IMR-90 (cell line): Measurements from ENCODE around the gene CALCOCO1. TPM values are rescaled to one million over a fixed set of nuclear protein-coding genes. Genes with fewer than 3 reads are reported as not detected.

ENCODE experiments used
- ATAC-seq: fragments of 200-7000 bp; cut with Tn5 transposase; 2 replicates; pipeline ENCODE4 v1.9.1; 2020; ENCODE audit warnings: low read depth, mild to moderate bottlenecking, moderate library complexity
- BruUV-seq: library from RNA; stranded (reverse); fragments of 400-500 nt; replicated peaks from 2 replicates; lab custom pipeline; 2021; lab: Mats Ljungman, UMichigan
- CTCF ChIA-PET: fragments of 300-600 bp; formaldehyde crosslinking; extraction: SDS; loops from one replicate; lab custom pipeline; 2021; ENCODE audit warnings: antibody characterized with exemption; lab: Yijun Ruan, JAX
- POLR2A ChIA-PET: fragments of 300-600 bp; sonication (Branson Sonifier 250); formaldehyde crosslinking; loops from one replicate; lab custom pipeline; 2022; ENCODE audit warnings: antibody characterized with exemption; ENCODE audit not compliant: unreplicated experiment; lab: Charles Lee
- DNase-seq: peaks from one replicate; pipeline ENCODE4 v3.0.0; 2013
- H2AFZ ChIP-seq: replicated peaks from 2 replicates; pipeline ENCODE3; 2013; ENCODE audit warnings: low read length, mild to moderate bottlenecking; ENCODE audit not compliant: poor library complexity
- H2AK5ac ChIP-seq: 2 replicates; pipeline ENCODE4 v1.6.1; 2013; ENCODE audit warnings: low read depth, low read length, inconsistent platforms
- H2AK9ac ChIP-seq: replicated peaks from 2 replicates; pipeline ENCODE3; 2013; ENCODE audit warnings: mild to moderate bottlenecking, low read depth, low read length, moderate library complexity; ENCODE audit not compliant: poor library complexity
- H2BK120ac ChIP-seq: 2 replicates; pipeline ENCODE4 v1.6.1; 2013; ENCODE audit warnings: low read depth, low read length, inconsistent platforms
- H2BK15ac ChIP-seq: 3 replicates; pipeline ENCODE4 v1.6.1; 2013; ENCODE audit warnings: low read depth, low read length, inconsistent platforms
- H2BK20ac ChIP-seq: 2 replicates; pipeline ENCODE4 v1.6.1; 2013; ENCODE audit warnings: low read depth, mild to moderate bottlenecking, inconsistent platforms, low read length, moderate library complexity
- H2BK5ac ChIP-seq: 2 replicates; pipeline ENCODE4 v1.6.1; 2013; ENCODE audit warnings: mild to moderate bottlenecking, low read depth, low read length, inconsistent platforms; ENCODE audit not compliant: poor library complexity, severe bottlenecking
- H3K14ac ChIP-seq: replicated peaks from 2 replicates; pipeline ENCODE4 v1.6.1; 2013; ENCODE audit warnings: low read depth, low read length, inconsistent platforms
- H3K18ac ChIP-seq: 2 replicates; pipeline ENCODE4 v1.6.1; 2013; ENCODE audit warnings: low read depth, low read length, control low read depth
- H3K23ac ChIP-seq: 2 replicates; pipeline ENCODE4 v1.6.1; 2013; ENCODE audit warnings: low read depth, low read length, inconsistent platforms
- H3K27ac ChIP-seq: 2 replicates; pipeline ENCODE4 v1.5.1; 2013; ENCODE audit warnings: mild to moderate bottlenecking, control low read depth, low read length; ENCODE audit not compliant: insufficient read depth
- H3K27me3 ChIP-seq: 2 replicates; pipeline ENCODE4 v1.6.1; 2013; ENCODE audit warnings: low read length; ENCODE audit not compliant: control insufficient read depth, insufficient read depth
- H3K36me3 ChIP-seq: 2 replicates; pipeline ENCODE4 v1.6.1; 2013; ENCODE audit warnings: low read length, mixed read lengths; ENCODE audit not compliant: control insufficient read depth, insufficient read depth
- H3K4ac ChIP-seq: 2 replicates; pipeline ENCODE4 v1.6.1; 2013; ENCODE audit warnings: low read depth, low read length, inconsistent platforms
- H3K4me1 ChIP-seq: 2 replicates; pipeline ENCODE4 v1.6.1; 2013; ENCODE audit warnings: low read length, mixed read lengths; ENCODE audit not compliant: control insufficient read depth, insufficient read depth
- H3K4me2 ChIP-seq: 2 replicates; pipeline ENCODE4 v1.6.1; 2013; ENCODE audit warnings: low read depth, mild to moderate bottlenecking, control low read depth, low read length, moderate library complexity
- H3K4me3 ChIP-seq: 2 replicates; pipeline ENCODE4 v1.5.1; 2013; ENCODE audit warnings: low read depth, mild to moderate bottlenecking, control low read depth, low read length, moderate library complexity; ENCODE audit not compliant: insufficient read depth
- H3K56ac ChIP-seq: 2 replicates; pipeline ENCODE4 v1.6.1; 2013; ENCODE audit warnings: low read length, inconsistent platforms; ENCODE audit not compliant: insufficient read depth; ENCODE audit errors: extremely low read depth
- H3K79me1 ChIP-seq, 2 experiments: 2 replicates each; pipeline ENCODE4 v1.6.1; 2013; ENCODE audit warnings: low read length in 2 of 2, inconsistent platforms in 1 of 2, low read depth in 1 of 2
- H3K9ac ChIP-seq: 2 replicates; pipeline ENCODE4 v1.6.1; 2013; ENCODE audit warnings: low read depth, low read length, control low read depth
- H3K9me1 ChIP-seq: 2 replicates; pipeline ENCODE4 v1.6.1; 2013; ENCODE audit warnings: low read length, inconsistent platforms; ENCODE audit not compliant: insufficient read depth
- H3K9me3 ChIP-seq: 2 replicates; pipeline ENCODE4 v1.6.1; 2013; ENCODE audit warnings: low read length; ENCODE audit not compliant: control insufficient read depth, insufficient read depth
- H4K20me1 ChIP-seq: 2 replicates; pipeline ENCODE4 v1.6.1; 2013; ENCODE audit warnings: low read length, inconsistent platforms; ENCODE audit not compliant: insufficient read depth
- H4K5ac ChIP-seq: 2 replicates; pipeline ENCODE4 v1.6.1; 2013; ENCODE audit warnings: mild to moderate bottlenecking, low read depth, low read length, control low read depth
- H4K8ac ChIP-seq, 2 experiments: 2 replicates each; pipeline ENCODE4 v1.6.1; 2013; ENCODE audit warnings: low read depth in 2 of 2, low read length in 2 of 2, control low read depth in 1 of 2, inconsistent platforms in 1 of 2
- H4K91ac ChIP-seq: 2 replicates; pipeline ENCODE4 v1.6.1; 2013; ENCODE audit warnings: low read depth, low read length, inconsistent platforms; ENCODE audit not compliant: insufficient read depth
- BHLHE40 ChIP-seq: fragments of 150-350 bp; IDR thresholded peaks from 2 replicates; pipeline ENCODE4 v1.6.1; 2016; ENCODE audit warnings: mild to moderate bottlenecking, low read depth, low read length
- CEBPB ChIP-seq: IDR thresholded peaks from 2 replicates; pipeline ENCODE4 v1.6.1; 2012; ENCODE audit warnings: low read depth, low read length, improper control_type of control experiment
- CHD1 ChIP-seq: IDR thresholded peaks from 2 replicates; pipeline ENCODE4 v1.6.1; 2012; ENCODE audit warnings: low read depth, low read length, improper control_type of control experiment
- ELK1 ChIP-seq: fragments of 150-350 bp; IDR thresholded peaks from 2 replicates; pipeline ENCODE4 v1.6.1; 2016; ENCODE audit warnings: low read depth, mild to moderate bottlenecking, low read length, moderate library complexity, borderline replicate concordance
- FOS ChIP-seq: fragments of 150-350 bp; IDR thresholded peaks from 2 replicates; pipeline ENCODE4 v1.6.1; 2016; ENCODE audit warnings: low read depth, low read length
- MAZ ChIP-seq: IDR thresholded peaks from 2 replicates; pipeline ENCODE4 v1.6.1; 2012; ENCODE audit warnings: low read depth, mild to moderate bottlenecking, low read length, improper control_type of control experiment, moderate library complexity, borderline replicate concordance
- MXI1 ChIP-seq: IDR thresholded peaks from 2 replicates; pipeline ENCODE4 v1.6.1; 2012; ENCODE audit warnings: low read depth, mild to moderate bottlenecking, low read length, moderate library complexity, borderline replicate concordance
- NFE2L2 ChIP-seq: fragments of 150-350 bp; IDR thresholded peaks from 2 replicates; pipeline ENCODE4 v1.6.1; 2016; ENCODE audit warnings: low read depth, mild to moderate bottlenecking, low read length
- RAD21 ChIP-seq: IDR thresholded peaks from 2 replicates; pipeline ENCODE4 v1.6.1; 2012; ENCODE audit warnings: low read length, improper control_type of control experiment
- RCOR1 ChIP-seq: IDR thresholded peaks from 2 replicates; pipeline ENCODE4 v1.6.1; 2012; ENCODE audit warnings: mild to moderate bottlenecking, low read length, improper control_type of control experiment; ENCODE audit not compliant: insufficient replicate concordance
- RFX5 ChIP-seq: IDR thresholded peaks from 2 replicates; pipeline ENCODE4 v1.8.0; 2012; ENCODE audit warnings: low read depth, mild to moderate bottlenecking, low read length, moderate library complexity
- SMC3 ChIP-seq: fragments of 150-350 bp; IDR thresholded peaks from 2 replicates; pipeline ENCODE4 v1.6.1; 2016; ENCODE audit warnings: low read depth, mild to moderate bottlenecking, antibody characterized with exemption, low read length, moderate library complexity
- USF2 ChIP-seq: fragments of 150-350 bp; IDR thresholded peaks from 2 replicates; pipeline ENCODE4 v1.6.1; 2017; ENCODE audit warnings: mild to moderate bottlenecking, antibody characterized with exemption, low read length, low read depth
- WGBS, 2 experiments: methylation state at CpG; one replicate each; pipeline versions ENCODE4 v1.1.5 to v1.1.7; 2013; ENCODE audit warnings: missing lambda C conversion rate in 2 of 2; ENCODE audit not compliant: insufficient read length in 1 of 2; ENCODE audit errors: extremely low coverage in 2 of 2; 5-methylcytosine and 5-hydroxymethylcytosine counted together
- dilution Hi-C: fragments of 300-500 bp; cut with HindIII; formaldehyde crosslinking; loops from one replicate; pipeline ENCODE4 v1.14.3; 2018; ENCODE audit warnings: low sequenced_read_pairs; ENCODE audit not compliant: unreplicated experiment
- in situ Hi-C: fragments of 300-500 bp; cut with MboI; formaldehyde crosslinking; loops from 3 replicates; pipeline ENCODE4 v1.14.3; 2019; ENCODE audit warnings: low sequenced_read_pairs, inconsistent platforms, mixed read lengths
- intact Hi-C: fragments of 100-400 bp; cut with micrococcal nuclease; formaldehyde crosslinking; loops from 2 replicates; pipeline ENCODE4 v1.10.0; 2022
- polyA plus RNA-seq, 3 experiments: library from polyadenylated mRNA; depleted of rRNA; stranded (reverse); fragments of >200 nt; gene quantifications; 2 replicates each; pipeline ENCODE4 v1.2.3, GENCODE V29; 2012; ENCODE audit warnings: low replicate concordance in 1 of 3
- total RNA-seq: library from RNA; depleted of rRNA; stranded (reverse); fragments of >200 nt; gene quantifications from 2 replicates; pipeline ENCODE4 v1.2.3, GENCODE V29; 2012
- TF ChIP-seq, protein P1 (sequence below): conservative IDR thresholded peaks from 2 replicates; pipeline ENCODE4 v1.5.1; 2012; ENCODE audit warnings: mild to moderate bottlenecking, low read depth, low read length, improper control_type of control experiment

Gene CALCOCO1
- total and polyA plus RNA-seq, 2 of the 4 experiments (the other 2 are of a cell fraction): 156 to 169 TPM

DNA sequence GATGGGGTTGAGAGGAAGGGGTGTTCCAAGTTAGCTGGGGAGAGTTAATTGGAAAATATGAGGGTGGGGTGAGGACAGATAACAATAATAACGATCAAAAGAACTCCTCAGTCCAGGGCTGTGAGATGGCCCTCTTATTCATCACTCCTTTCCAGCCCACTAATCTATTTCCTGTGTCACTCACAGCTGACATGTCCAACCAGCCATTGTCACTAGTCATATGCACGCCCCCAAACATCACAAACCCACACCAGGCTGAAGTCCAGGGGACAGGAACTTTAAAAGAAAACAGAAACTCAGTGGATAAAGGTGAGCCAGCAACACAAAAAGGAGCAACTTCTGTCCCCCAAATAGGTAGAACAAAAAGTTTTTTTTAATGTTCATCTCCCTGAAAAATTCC lies 911 bp downstream of the CALCOCO1 start:
- H3K18ac ChIP-seq: no peak overlapping the region
- peak overlapping the region; percentile 59 for H2BK5ac ChIP-seq
- peak overlapping the region; percentile 69 for H2AFZ ChIP-seq
- peak overlapping the region; percentile 60; the same call in 1 of the 2 replicates for H3K14ac ChIP-seq
- CTCF ChIA-PET: interaction anchor here (0.6 to 1.2 kb wide), 2 partner anchors 12 to 20 kb away, joined by 3 to 4 read pairs; no protein-coding TSS in a partner anchor
- H3K4me2 ChIP-seq: peak overlapping the region; percentile 95
- no peak overlapping the region for H3K27ac ChIP-seq
- H3K56ac ChIP-seq: 0 out of 2 replicates have a peak overlapping the region, but pooled peaks have one; percentile 17
- WGBS, 2 experiments: no CpG with 5 or more reads among the region's 2 CpGs
- no peak for TF ChIP-seq BHLHE40
- no peak for TF ChIP-seq RCOR1
- TF ChIP-seq MAZ: no peak
- TF ChIP-seq SMC3: no peak
- TF ChIP-seq CEBPB: no peak
- TF ChIP-seq USF2: no peak
- no peak for TF ChIP-seq NFE2L2
- no peak for TF ChIP-seq RFX5
- TF ChIP-seq MXI1: no peak
- TF ChIP-seq FOS: no peak
- no peak for TF ChIP-seq CHD1
- TF ChIP-seq, protein P1, sequence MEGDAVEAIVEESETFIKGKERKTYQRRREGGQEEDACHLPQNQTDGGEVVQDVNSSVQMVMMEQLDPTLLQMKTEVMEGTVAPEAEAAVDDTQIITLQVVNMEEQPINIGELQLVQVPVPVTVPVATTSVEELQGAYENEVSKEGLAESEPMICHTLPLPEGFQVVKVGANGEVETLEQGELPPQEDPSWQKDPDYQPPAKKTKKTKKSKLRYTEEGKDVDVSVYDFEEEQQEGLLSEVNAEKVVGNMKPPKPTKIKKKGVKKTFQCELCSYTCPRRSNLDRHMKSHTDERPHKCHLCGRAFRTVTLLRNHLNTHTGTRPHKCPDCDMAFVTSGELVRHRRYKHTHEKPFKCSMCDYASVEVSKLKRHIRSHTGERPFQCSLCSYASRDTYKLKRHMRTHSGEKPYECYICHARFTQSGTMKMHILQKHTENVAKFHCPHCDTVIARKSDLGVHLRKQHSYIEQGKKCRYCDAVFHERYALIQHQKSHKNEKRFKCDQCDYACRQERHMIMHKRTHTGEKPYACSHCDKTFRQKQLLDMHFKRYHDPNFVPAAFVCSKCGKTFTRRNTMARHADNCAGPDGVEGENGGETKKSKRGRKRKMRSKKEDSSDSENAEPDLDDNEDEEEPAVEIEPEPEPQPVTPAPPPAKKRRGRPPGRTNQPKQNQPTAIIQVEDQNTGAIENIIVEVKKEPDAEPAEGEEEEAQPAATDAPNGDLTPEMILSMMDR: no peak
- TF ChIP-seq RAD21: no peak
- no peak for TF ChIP-seq ELK1
- H3K9ac ChIP-seq: peak overlapping the region; percentile 28
- H4K5ac ChIP-seq: peak overlapping the region; percentile 19; the same call in 1 of the 2 replicates
- POLR2A ChIA-PET: no interaction called here
- in situ Hi-C loops (no loop called here), intact Hi-C loops (loop anchor here (5.0 kb wide), 1 partner anchor 49 kb away; the partner anchor contains the start of gene ATP5MC2), dilution Hi-C loops (no loop called here)
- no peaks in the 10 kb centered on the region for H3K9me3 ChIP-seq
- peaks cover 10 to 24% of the 10 kb centered on the region in 2 experiments for H3K79me1 ChIP-seq
- peaks cover 17% of the 10 kb centered on the region for H3K4me1 ChIP-seq
- H4K8ac ChIP-seq: peak overlapping the region in 1 of 2 experiments; percentile 46; a peak in 2 of 4 replicates
- H4K20me1 ChIP-seq: peaks cover 3% of the 10 kb centered on the region; the same call in 1 of the 2 replicates
- H3K36me3 ChIP-seq: peaks cover 26% of the 10 kb centered on the region
- no peak overlapping the region for H2BK15ac ChIP-seq
- DNase-seq (no peak), ATAC-seq (no peak)
- H2AK5ac ChIP-seq: no peak overlapping the region
- H4K91ac ChIP-seq: peak overlapping the region; percentile 24; the same call in 1 of the 2 replicates
- no peak overlapping the region; the same call in 1 of the 2 replicates for H3K23ac ChIP-seq
- H2BK20ac ChIP-seq: no peak overlapping the region
- H3K4me3 ChIP-seq: peak overlapping the region; percentile 66
- peak overlapping the region; percentile 61 for H3K4ac ChIP-seq
- peaks cover 11% of the 10 kb centered on the region for H3K9me1 ChIP-seq
- H2BK120ac ChIP-seq: no peak overlapping the region
- H2AK9ac ChIP-seq: peak overlapping the region; percentile 90
- no peaks in the 10 kb centered on the region; the same call in 1 of the 2 replicates for H3K27me3 ChIP-seq
- no TSS peak for BruUV-seq
